Fibroblast of upper back skin (primary cell): Measurements from ENCODE around the gene ARL14EP.
A peak's percentile ranks its signal among the peaks of the same experiment; 100 is the strongest.

ENCODE experiments used
- DNase-seq: peaks from one replicate; pipeline ENCODE4 v3.0.0-alpha.2; 2013

ARL14EP gene

DNA sequence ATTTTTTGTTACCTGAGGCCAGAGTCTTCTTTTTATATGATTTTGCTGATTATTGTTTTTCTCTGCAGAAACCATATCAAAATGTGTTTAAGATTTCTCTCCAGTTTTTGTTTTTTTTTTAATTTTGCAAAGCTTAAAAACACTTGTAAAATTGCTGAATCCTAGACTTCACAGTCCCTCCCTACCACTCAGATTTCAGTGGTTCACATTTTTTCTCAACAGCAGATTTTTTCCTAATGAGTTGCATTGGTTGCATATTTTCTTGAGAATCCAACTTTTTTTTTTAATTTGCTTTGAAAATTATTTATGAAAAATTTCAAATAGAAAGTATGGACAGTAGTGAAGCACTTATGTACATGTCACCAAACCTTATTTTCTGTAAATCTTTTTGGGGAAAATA lies 5.8 kb downstream of the ARL14EP start:
- peak; percentile 28 for DNase-seq

DNA sequence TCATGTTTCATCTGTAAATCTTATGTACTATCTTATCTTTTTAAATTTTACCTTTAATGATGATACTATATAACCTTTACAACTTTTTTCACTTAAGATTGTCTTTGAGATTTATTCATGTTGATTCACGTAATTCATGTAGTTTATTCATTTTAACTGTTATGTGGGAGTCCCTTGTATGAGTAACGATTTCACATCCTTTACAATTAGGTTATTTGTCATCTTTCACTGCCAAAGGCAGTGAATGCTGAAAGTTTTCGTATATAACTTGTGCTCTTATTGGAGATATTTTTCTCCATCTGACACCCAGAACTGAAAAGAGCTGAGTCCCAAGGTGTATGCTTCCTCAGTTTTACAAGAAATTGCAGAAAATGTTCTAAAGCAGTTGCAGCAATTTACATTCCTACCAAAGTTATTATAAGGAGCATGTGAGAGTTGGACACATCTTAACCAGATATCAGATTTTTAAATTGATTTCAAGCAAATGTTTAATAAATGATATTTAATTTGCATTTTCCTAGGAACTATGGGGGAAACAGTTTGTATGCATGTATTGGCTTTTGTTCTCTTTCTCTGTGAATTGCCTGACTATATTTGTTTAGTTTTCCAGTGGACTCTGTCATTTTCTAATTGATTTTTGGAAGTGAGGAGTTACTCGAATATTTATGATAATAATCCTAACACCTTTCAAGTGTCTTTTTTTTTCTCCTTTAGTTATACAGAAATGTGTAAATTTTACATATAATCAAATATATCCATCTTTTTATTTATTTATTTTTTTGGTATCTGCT lies 6.4 kb downstream of the ARL14EP start:
- no peak for DNase-seq

DNA sequence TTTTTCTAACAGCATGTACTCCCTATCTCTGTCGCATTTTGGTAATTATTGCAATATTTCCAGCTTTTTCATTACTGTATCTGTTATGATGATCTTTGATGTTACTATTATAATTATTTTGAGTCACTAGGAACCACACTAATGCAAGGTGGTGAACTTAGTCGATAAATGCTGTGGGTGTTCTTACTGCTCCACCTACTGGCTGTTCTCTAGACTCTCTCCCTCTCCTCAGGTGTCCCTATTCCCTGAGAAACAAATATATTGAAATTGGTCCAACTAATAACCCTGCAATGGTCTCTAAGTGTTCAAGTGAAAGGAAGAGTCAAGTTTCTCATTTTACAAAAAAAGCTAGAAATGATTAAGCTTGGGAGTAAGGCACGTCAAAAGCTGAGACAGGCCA lies 10.5 kb downstream of the ARL14EP start:
- DNase-seq = no peak

DNA sequence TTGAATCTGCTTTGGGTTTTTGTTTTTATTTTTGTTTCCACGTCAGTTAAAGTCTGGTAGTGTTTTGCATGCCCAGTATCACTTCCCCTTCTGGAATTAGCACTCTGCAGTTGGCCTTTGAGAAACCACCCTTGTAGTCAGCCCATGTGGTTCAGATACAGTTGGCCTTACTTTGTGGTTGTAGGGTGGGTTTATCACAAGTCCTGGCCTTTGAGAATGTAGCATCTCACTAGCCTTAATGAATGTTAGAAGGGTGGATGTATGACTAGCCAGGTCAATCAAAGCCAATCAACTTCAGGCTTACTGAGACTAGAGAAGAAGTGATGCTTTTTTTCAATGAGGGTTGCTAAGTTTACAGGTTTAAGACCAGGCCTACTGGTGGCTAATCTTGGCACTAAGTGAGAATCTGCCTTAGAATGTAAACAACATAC lies 19.8 kb downstream of the ARL14EP start:
- no peak for DNase-seq

DNA sequence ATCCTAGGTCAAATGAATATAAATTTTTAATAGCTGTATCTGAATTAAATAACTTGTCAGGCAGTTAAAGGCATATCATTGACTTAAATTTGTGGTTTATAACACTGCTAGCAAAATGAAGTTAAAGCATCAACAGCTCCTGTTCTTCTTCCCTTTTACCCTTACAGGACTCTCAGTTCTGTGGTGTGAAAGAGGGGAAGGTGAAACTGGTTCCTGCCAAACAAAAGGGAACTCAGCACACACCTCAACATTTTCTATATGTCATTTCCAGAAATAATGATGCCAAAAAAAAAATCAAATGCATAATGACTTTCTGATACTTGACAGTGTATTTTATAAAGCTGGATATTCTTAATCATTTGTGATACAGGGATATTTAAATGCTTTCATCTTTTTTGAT lies 21.2 kb downstream of the ARL14EP start:
- no peak for DNase-seq

DNA sequence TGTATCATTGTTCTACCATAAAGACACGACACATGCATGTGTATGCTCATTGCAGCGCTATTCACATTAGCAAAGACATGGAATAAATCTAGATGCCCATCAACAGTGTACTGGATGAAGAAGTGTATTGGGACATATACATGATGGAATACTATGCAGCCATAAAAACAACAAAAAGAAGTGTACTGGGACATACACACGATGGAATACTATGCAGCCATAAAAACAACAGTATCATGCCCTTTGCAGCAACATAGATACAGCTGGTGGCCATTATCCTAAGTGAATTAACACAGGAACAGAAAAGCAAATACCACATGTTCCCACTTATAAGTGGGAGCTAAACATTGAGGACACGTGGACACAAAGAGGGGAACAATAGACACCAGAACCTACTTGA lies 22.7 kb downstream of the ARL14EP start:
- DNase-seq = no peak

DNA sequence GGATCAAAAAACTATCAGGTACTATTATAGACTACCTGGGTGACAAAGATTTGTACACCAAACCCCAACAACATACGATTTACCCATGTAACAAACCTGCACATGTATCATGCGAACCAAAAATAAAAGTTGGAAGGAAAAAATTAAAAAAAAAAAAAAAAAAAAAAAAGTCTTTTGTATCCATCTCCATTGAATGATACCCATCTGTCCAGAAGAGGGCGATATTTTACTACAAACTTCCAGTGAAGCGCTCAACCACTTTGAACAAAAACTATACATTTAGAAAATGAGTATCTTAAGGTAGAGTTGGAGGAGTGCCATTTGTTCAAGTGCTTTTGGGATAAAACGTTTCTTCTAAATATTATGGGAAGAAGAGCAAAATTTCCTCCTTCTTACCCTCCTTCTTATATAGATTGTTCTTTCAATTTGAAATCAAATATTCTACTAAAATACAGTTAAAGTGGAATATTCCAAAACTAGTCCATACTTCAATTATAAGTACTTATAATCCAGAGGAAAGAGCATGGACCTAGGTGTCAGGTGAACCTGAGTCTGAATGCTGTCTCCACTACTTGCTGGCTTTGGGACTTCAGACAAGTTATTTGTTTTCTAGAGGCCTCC lies 23.3 kb downstream of the ARL14EP start:
- DNase-seq = peak; percentile 67

DNA sequence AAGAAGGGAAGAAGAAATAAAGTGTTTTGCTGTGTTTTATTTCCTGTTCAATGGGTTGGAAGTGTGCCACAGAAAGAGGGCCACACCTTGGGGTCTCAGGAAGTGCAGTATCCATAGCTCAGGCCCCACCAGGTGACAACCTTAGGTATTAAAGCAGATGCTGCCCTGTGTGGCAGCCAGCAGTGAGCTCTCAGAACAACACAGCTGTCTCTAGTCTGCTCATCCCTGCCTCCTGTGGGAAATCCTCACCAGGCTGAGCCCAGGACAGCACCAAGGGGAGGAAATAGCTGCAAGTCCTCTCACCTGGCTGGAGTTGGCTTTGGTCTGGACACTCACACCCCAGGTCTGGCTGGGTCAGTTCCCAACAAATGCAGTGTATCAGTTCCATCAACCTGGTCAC lies 25.1 kb downstream of the ARL14EP start:
- DNase-seq = no peak

DNA sequence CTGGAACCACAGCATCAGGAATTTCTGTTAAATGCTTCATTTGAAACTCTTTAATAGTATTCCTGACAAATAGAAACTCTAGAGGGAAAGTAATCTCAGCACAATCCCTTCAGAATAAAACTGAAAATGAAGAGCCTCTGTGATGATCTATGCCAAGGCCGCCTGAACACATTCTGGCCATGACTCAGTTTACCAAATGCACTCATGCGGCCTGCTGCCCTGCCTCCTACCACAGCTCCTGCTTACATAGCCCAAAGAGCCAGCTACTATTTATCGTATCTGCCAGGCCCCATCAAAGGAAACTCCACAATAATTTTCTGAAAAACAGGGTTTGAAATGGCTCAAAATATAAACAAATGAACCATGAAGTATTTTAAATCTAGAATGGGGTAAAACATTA lies 27.0 kb downstream of the ARL14EP start:
- no peak for DNase-seq

DNA sequence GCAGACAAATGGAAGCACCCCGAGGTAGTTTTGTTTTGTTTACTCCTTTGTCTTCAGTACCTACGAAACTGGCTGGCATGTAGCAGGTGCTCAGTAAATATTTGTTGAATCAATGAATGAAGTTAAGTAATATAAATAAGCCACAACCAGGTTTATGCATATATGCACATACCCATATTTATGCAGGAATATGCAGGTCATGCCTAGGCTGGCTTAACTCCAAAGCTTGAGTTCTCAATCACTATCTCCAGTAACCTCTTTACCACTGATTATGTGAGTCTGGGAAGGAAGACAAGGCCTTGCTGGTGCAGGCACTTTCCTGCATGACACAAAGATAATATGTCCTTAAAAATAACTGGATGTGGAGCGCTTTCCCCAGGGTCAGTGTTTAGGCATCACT lies 27.5 kb downstream of the ARL14EP start:
- no peak for DNase-seq

DNA sequence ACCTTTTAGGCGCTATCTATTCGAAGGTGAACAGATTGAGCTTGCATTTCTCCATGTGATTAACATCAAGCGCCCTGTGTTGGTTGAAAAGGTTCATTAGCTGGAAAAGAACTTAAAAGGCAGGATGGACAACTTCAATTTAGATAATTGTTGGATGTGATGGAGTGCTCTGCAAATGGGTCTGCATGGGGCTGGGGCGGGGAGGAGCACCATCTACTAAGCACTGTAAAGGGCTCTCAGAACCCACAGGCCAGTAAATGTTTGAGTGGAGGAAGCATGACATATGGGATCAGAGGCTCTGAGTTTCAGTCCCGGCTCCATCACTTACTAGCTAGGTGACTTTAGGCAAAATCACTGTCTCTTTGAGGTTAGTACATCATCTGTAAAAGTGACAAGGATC lies 28.2 kb downstream of the ARL14EP start:
- no peak for DNase-seq

DNA sequence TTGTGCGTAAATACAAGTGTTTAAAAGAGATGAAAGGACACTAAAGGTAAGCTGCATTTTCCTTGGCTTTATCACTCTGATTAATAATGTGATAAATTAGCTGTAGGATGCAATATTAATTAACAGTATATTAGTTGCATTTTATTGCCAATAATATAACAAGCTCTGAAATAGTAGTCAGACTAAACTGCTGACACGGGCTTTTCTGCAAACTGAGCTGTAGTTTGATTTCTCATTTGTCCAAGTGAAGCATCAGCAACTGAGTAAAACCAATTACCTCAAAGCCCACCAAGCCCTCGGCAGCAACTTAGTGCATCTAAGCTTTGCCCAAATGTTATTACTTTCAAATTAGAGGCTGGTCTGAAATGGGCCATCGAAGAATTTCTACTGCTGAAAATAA lies 33.5 kb downstream of the ARL14EP start:
- no peak for DNase-seq

DNA sequence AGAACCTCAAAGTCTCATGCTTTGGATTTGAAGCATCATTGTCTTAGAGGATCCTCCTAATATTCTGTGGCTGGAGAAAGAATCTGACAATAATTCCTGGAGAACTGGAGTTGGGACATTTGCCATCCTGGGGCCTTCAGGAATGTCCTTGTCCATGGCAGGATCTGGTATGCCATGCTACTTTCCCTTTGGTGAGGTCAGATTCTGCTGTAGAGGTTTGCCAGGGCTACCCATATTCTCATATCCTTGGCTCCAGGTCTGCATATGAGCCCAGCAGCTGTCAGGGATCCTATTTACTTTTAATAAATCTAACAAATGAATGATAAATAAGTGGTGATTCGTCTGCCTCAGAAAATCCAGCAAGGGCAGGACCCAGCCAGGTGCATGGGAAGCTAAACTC lies 35.0 kb downstream of the ARL14EP start:
- DNase-seq = no peak

DNA sequence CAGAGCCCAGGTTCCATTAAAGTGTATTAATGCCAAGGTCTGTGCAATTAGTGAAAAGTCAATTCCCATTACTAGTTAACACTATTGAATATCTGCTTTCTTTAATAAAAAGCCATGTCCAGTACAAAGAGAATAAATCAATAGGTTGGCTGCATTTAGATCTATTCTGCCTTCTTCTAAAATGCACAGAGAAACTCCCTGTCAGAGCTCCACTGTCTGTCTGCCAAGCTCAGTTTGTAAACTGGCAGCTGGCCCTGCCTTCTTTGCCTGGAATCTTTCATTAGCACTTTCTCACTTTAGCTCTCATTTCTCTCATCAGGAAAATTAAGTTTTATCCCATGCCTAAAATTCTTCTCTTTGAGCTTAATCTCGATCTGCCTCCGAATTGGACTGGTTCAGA lies 35.6 kb downstream of the ARL14EP start:
- no peak for DNase-seq

DNA sequence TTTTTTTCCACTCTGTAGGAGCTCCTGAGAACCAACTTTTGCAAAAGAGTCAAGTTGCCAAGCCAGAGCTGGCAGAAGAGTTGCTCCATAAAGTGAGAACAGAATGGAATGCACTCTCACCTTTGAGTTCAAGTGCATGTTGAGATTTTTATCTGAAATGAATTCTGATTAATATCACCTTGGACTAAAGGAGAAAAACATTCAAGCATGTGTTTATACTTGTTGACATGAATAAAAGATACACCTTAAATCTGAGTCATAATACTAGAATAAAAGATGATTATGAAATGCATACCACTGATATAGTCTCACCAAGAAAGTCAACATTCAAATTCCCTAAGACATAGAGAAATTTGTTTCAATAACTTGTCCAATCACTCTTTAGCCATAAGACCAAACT lies 37.8 kb downstream of the ARL14EP start:
- DNase-seq = no peak

DNA sequence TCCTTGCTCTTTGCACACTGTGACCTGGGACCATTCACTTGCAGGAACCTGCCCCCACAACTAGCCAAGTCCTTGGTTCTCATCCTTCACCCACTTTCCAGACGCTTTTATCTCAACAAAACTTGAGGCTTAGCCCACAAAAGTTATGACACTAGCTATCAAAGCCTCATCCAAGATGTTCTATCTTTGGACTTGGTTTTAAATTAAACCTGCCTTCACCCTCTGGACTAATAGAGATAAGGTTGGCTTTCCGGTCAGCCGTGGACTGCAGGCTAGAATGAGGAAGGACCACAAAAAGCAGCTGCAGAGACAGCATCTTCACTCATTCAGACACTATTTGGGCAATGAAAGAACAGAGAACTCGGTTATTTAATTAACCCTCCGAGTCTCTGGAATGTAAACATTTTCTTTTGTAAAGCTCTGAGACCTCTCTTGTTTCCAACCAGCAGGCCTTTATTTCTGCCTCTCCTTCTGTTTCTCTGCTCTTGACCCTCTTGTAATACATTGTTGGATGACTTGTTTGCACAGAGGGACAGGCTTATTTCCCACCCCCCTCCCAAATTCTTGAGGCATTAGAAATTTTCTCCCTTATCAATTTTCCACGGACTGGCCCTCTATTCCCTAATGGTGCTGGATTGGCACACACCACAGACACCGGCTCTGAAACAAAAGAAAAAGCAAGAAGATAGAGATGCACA lies 41.4 kb downstream of the ARL14EP start:
- no peak for DNase-seq

DNA sequence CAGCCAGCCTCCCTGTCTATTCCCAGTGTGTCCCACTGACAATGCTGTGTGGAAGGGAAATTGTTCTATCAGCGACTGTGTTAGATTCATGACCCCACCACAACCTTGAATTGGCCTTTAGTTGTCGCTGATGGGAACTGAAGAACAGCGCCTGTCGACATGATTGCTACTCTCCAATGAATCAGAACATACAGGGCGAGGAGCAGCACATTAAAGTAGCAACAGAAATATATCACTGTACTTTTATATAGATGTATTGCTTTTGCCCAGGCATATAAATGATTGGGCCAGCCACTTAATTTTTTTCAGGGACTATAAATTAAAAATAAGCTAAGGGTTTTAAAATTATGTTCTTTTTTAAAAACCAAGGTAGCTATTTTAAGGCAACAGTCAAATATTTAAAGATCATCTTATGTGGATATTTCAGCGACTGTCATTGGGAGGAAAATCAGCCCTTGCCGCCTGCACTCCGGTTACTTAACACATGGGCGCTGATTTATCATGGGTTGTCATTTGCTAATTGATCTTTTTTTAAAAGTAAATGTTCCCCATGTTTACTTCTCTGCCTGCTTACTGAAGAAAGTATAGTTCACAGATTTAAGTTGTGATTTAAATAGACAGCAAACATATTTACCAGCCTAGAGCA lies 42.1 kb downstream of the ARL14EP start:
- DNase-seq = no peak

DNA sequence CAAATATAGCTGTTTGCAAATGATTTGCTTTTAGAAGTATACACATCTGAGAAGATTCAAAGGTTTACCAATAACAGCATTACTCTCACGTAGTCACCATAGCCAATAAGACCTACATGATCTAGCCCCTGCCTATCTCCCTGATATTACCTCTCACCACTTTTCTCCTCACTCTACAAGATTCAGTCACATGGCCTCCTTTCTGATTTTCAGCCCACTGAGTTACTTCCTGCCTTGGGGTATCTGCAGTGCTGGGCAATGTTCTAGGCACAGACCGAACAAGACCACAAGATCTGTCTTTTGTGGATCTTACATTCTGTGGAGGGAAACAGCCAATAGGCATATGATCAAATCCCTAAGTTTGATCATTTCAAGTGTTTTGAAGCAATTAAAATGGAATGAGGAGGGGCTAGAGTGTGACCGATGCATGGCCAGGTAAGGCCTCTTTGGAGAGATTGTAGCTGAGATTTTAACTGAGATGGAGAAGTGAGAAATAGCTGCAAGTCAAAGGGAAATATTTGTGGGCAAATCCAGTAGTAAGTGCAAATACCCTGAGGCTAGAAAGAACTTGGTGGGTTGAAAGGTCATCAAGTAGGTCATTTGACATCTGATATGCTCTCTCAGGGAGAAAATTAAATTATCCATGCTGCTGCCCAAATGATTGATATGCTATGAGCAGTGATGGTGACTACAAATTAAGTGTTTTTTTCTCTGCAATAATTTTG lies 43.1 kb downstream of the ARL14EP start:
- DNase-seq = no peak

DNA sequence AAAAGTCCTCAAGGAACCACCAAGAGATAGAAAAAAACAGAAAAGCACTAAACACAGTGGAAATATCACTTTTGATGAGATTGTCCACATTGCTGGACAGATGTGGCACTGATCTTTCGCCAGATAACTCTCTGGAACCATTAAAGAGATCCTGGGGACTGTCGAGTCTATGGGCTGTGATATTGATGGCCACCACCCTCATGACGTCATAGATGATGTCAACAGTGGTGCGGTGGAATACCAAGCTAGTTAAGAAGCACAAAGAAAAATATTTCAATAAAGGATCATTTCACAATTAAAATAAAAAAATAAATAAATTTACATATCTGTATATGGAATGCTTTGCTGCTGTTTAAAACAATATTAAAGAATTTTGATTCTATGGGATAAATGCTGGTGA lies 45.5 kb downstream of the ARL14EP start:
- no peak for DNase-seq

DNA sequence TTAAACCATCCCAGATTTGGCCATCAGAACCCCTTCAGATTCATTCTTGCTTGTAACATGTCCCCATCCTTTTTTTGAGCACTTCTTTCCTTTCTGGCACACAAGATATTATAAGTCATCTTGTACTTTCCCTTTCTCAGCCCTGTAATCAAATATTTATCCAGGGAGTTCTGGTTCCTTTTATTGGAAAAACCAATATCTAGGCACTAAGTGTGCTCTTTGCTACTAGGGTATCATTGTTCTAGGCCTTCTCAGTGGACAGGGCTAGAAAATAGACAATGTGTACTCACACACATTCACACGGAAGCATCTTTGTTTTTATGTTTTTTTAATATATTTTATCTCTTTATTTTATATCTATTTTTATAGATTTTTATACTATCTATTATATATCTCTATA lies 47.3 kb downstream of the ARL14EP start:
- no peak for DNase-seq

DNA sequence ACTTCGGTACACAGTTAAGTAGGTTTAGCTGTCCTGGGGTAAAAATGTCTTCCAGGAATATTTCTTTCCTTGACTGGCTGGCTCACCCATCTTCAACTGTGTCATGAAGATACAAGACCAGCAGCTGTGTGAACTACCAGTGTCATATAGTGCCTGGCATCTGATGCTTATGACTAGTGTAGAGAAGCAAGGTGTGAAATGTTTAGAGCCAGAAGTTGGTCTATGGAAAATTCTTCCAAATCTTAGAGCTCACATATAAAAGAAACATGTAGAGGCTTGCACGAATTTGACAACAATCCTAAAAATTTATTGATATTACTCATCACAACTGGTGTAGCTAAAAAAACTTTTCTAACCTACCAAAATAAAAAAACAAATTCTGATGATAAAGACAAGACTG lies 54.4 kb downstream of the ARL14EP start:
- DNase-seq = no peak

DNA sequence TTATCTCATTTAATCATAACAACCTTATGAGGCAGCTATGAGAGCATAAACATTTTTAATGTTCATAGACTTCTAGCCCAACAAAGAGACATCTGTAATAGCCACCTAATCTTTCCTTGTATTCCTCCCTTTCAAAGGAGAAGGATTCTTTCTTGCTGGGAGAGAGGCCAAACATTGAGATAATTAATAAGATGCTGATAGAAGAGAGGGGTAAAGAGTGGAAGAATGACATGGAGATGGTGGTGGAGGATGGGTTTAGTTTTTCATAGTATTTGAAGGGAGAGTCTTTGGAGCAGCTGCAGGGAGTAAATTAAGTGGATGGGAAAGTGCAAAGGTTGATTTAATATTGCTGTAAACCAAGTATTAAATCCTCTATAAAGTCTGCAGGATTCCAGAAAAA lies 57.9 kb downstream of the ARL14EP start:
- no peak for DNase-seq

DNA sequence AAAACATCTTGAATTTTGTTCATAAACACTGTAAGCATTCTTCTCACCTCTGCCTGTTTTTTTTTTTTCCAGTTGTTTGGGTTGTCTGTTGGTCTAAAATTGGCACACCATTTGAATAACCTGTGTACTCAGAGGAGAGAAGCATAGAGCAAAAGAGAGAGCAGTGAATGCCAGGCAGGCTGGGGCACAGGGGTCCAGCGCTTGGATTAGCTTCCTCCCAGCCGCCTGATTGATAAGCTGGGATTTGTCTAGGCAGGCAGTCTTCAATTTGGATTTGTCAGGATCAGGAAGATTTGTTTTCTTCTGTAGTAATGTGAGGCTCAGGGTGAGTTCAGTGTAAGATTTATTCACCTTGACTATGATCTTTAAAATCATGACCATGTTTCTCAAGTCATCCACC lies 59.0 kb downstream of the ARL14EP start:
- DNase-seq = no peak
